Measurements from ENCODE around the gene RPL26.

The RPL26 gene

DNA sequence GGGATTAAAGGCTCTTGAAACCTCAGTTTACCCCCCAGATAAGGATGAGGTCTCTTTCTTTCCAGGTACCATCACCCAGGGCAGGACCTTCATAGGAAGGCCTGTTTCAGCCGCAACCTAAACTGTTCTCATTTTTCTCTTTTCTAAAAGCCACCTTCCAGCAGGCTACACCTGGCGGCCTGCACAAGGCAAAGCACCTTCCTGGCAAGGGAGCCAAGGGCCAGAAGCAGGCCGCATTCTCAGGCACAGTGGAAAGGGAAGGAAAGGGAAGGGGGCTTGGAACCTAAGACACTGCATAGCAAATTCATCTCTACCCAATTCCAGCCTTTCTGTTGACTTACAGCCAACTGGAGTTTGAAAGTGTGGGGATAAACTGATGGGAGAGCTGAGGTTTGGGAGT, 43.8 kb upstream of the RPL26 start:
- no peak for ATAC-seq
- TF ChIP-seq, protein P1, sequence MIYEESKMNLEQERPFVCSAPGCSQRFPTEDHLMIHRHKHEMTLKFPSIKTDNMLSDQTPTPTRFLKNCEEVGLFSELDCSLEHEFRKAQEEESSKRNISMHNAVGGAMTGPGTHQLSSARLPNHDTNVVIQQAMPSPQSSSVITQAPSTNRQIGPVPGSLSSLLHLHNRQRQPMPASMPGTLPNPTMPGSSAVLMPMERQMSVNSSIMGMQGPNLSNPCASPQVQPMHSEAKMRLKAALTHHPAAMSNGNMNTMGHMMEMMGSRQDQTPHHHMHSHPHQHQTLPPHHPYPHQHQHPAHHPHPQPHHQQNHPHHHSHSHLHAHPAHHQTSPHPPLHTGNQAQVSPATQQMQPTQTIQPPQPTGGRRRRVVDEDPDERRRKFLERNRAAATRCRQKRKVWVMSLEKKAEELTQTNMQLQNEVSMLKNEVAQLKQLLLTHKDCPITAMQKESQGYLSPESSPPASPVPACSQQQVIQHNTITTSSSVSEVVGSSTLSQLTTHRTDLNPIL (CRISPR knock-in tag; IDR thresholded peaks at IDR 0.05; ENCODE audit: low read depth), result no peak
- no peak for TF ChIP-seq ZFP30 (CRISPR knock-in tag; IDR thresholded peaks at IDR 0.05)
- no peak for TF ChIP-seq ARNTL (CRISPR knock-in tag; IDR thresholded peaks at IDR 0.05; ENCODE audit: borderline replicate concordance, low read depth)
- TF ChIP-seq CSDC2 (CRISPR knock-in tag; IDR thresholded peaks at IDR 0.05), result no peak
- TF ChIP-seq TCF4 (CRISPR knock-in tag; IDR thresholded peaks at IDR 0.05; ENCODE audit: borderline replicate concordance), result no peak
- no peak for TF ChIP-seq ZNF8 (CRISPR knock-in tag; IDR thresholded peaks at IDR 0.05)
- no peak for TF ChIP-seq ESRRG (CRISPR knock-in tag; IDR thresholded peaks at IDR 0.05)
- no peak for TF ChIP-seq ISL1 (CRISPR knock-in tag; IDR thresholded peaks at IDR 0.05)
- TF ChIP-seq TOX (CRISPR knock-in tag; IDR thresholded peaks at IDR 0.05; ENCODE audit: borderline replicate concordance), result no peak
- no peak for TF ChIP-seq SNAI2 (CRISPR knock-in tag; IDR thresholded peaks at IDR 0.05)
- TF ChIP-seq BACH2 (CRISPR knock-in tag; IDR thresholded peaks at IDR 0.05; ENCODE audit: borderline replicate concordance), result no peak
- no peak for TF ChIP-seq PPARA (CRISPR knock-in tag; IDR thresholded peaks at IDR 0.05; ENCODE audit: borderline replicate concordance)
- no peak for TF ChIP-seq OSR1 (CRISPR knock-in tag; IDR thresholded peaks at IDR 0.05)
- TF ChIP-seq ZNF565 (CRISPR knock-in tag; conservative IDR thresholded peaks at IDR 0.05; ENCODE audit: low read depth), result no peak
- TF ChIP-seq, protein P2, sequence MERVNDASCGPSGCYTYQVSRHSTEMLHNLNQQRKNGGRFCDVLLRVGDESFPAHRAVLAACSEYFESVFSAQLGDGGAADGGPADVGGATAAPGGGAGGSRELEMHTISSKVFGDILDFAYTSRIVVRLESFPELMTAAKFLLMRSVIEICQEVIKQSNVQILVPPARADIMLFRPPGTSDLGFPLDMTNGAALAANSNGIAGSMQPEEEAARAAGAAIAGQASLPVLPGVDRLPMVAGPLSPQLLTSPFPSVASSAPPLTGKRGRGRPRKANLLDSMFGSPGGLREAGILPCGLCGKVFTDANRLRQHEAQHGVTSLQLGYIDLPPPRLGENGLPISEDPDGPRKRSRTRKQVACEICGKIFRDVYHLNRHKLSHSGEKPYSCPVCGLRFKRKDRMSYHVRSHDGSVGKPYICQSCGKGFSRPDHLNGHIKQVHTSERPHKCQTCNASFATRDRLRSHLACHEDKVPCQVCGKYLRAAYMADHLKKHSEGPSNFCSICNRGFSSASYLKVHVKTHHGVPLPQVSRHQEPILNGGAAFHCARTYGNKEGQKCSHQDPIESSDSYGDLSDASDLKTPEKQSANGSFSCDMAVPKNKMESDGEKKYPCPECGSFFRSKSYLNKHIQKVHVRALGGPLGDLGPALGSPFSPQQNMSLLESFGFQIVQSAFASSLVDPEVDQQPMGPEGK (CRISPR knock-in tag; IDR thresholded peaks at IDR 0.05; ENCODE audit: borderline replicate concordance), result no peak
- no peak for TF ChIP-seq ZFP3 (CRISPR knock-in tag; IDR thresholded peaks at IDR 0.05)
- TF ChIP-seq, protein P3, sequence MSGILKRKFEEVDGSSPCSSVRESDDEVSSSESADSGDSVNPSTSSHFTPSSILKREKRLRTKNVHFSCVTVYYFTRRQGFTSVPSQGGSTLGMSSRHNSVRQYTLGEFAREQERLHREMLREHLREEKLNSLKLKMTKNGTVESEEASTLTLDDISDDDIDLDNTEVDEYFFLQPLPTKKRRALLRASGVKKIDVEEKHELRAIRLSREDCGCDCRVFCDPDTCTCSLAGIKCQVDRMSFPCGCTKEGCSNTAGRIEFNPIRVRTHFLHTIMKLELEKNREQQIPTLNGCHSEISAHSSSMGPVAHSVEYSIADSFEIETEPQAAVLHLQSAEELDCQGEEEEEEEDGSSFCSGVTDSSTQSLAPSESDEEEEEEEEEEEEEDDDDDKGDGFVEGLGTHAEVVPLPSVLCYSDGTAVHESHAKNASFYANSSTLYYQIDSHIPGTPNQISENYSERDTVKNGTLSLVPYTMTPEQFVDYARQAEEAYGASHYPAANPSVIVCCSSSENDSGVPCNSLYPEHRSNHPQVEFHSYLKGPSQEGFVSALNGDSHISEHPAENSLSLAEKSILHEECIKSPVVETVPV (CRISPR knock-in tag; IDR thresholded peaks at IDR 0.05), result no peak
- TF ChIP-seq ZC3H10 (CRISPR knock-in tag; IDR thresholded peaks at IDR 0.05), result no peak
- no peak for TF ChIP-seq GLIS3 (CRISPR knock-in tag; IDR thresholded peaks at IDR 0.05)
- TF ChIP-seq RARB (CRISPR knock-in tag; IDR thresholded peaks at IDR 0.05), result no peak

DNA sequence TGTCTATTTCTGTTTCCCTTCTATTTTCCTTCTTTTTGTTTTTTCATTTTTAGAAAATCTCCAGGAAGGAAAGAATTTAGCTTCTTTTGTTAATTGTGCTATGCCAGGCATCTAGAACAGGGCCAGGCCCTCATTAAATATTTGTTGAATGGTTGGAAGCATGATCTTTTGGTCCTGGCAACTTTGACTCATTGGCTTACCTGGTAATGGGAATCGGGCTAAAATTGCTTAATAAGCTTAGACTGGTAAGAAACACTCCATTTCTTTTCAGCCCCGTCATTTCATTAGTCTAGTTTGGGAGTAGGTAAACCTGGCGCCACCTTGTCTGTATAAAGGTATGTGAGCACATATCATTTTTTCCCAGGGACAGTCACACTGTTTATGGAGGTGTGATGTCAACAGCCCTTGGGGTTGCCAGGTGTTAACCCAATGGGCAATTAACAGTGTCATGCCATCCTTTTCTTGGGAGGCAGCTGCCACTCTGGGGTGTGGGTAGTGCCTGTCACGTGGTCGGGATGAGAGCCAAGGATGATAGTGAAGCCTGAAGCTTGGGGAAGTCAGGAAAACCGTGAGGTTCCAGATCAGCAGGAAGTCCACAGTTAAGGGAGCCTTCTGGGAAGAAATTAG, 43.2 kb upstream of the RPL26 start:
- ATAC-seq, result no peak
- TF ChIP-seq OSR1 (CRISPR knock-in tag; IDR thresholded peaks at IDR 0.05) (no peak), ZNF70 (CRISPR knock-in tag; IDR thresholded peaks at IDR 0.05) (no peak), TOX (CRISPR knock-in tag; IDR thresholded peaks at IDR 0.05; ENCODE audit: borderline replicate concordance) (no peak), CSDC2 (CRISPR knock-in tag; IDR thresholded peaks at IDR 0.05) (no peak), SNAI2 (CRISPR knock-in tag; IDR thresholded peaks at IDR 0.05) (no peak), BACH2 (CRISPR knock-in tag; IDR thresholded peaks at IDR 0.05; ENCODE audit: borderline replicate concordance) (no peak), ZNF8 (CRISPR knock-in tag; IDR thresholded peaks at IDR 0.05) (no peak)
- TF ChIP-seq, protein P1 (CRISPR knock-in tag; IDR thresholded peaks at IDR 0.05; ENCODE audit: low read depth), result no peak
- TF ChIP-seq, protein P2 (CRISPR knock-in tag; IDR thresholded peaks at IDR 0.05; ENCODE audit: borderline replicate concordance), result no peak

DNA sequence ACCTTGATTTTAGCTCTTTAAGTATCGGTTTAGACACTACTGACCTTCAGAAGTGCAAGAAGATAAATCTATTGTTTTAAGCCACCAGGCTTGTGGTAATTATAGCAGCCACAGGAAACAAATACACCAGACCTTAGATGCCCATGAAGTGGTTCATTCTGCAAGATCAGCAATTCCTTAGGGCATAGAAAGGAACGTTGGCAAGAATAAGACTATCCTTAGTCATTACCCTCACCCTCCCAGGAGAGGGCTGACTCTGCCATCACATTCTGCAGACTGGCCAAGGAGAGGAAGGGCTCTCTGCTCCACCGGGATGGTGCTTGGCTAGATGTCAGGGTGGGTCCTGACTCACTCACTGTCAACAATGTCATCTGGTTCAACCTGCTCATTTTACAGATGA, 38.6 kb upstream of the RPL26 start:
- ATAC-seq, result no peak
- TF ChIP-seq, protein P4, sequence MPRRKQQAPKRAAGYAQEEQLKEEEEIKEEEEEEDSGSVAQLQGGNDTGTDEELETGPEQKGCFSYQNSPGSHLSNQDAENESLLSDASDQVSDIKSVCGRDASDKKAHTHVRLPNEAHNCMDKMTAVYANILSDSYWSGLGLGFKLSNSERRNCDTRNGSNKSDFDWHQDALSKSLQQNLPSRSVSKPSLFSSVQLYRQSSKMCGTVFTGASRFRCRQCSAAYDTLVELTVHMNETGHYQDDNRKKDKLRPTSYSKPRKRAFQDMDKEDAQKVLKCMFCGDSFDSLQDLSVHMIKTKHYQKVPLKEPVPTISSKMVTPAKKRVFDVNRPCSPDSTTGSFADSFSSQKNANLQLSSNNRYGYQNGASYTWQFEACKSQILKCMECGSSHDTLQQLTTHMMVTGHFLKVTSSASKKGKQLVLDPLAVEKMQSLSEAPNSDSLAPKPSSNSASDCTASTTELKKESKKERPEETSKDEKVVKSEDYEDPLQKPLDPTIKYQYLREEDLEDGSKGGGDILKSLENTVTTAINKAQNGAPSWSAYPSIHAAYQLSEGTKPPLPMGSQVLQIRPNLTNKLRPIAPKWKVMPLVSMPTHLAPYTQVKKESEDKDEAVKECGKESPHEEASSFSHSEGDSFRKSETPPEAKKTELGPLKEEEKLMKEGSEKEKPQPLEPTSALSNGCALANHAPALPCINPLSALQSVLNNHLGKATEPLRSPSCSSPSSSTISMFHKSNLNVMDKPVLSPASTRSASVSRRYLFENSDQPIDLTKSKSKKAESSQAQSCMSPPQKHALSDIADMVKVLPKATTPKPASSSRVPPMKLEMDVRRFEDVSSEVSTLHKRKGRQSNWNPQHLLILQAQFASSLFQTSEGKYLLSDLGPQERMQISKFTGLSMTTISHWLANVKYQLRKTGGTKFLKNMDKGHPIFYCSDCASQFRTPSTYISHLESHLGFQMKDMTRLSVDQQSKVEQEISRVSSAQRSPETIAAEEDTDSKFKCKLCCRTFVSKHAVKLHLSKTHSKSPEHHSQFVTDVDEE (CRISPR knock-in tag; IDR thresholded peaks at IDR 0.05), result no peak
- no peak for TF ChIP-seq PPARA (CRISPR knock-in tag; IDR thresholded peaks at IDR 0.05; ENCODE audit: borderline replicate concordance)
- TF ChIP-seq OSR1 (CRISPR knock-in tag; IDR thresholded peaks at IDR 0.05), result no peak
- no peak for TF ChIP-seq ESRRG (CRISPR knock-in tag; IDR thresholded peaks at IDR 0.05)
- TF ChIP-seq CSDC2 (CRISPR knock-in tag; IDR thresholded peaks at IDR 0.05), result no peak
- TF ChIP-seq ZNF70 (CRISPR knock-in tag; IDR thresholded peaks at IDR 0.05), result no peak
- no peak for TF ChIP-seq BACH2 (CRISPR knock-in tag; IDR thresholded peaks at IDR 0.05; ENCODE audit: borderline replicate concordance)
- TF ChIP-seq RARB (CRISPR knock-in tag; IDR thresholded peaks at IDR 0.05), result no peak
- no peak for TF ChIP-seq ARNTL (CRISPR knock-in tag; IDR thresholded peaks at IDR 0.05; ENCODE audit: borderline replicate concordance, low read depth)
- TF ChIP-seq, protein P2 (CRISPR knock-in tag; IDR thresholded peaks at IDR 0.05; ENCODE audit: borderline replicate concordance), result no peak
- no peak for TF ChIP-seq SNAI2 (CRISPR knock-in tag; IDR thresholded peaks at IDR 0.05)
- TF ChIP-seq ZFP30 (CRISPR knock-in tag; IDR thresholded peaks at IDR 0.05), result no peak
- no peak for TF ChIP-seq GLIS3 (CRISPR knock-in tag; IDR thresholded peaks at IDR 0.05)
- TF ChIP-seq ZC3H10 (CRISPR knock-in tag; IDR thresholded peaks at IDR 0.05), result no peak
- TF ChIP-seq ZNF565 (CRISPR knock-in tag; conservative IDR thresholded peaks at IDR 0.05; ENCODE audit: low read depth), result no peak

Measured in SK-N-SH treated with all-trans-retinoic acid at 6 μM for 48 hours (cell line).